Fibroblast of skin of left biceps (primary cell): ENCODE results near the gene BTBD3.
A peak's percentile ranks its signal among the peaks of the same experiment; 100 is the strongest.

Experiments used
- DNase-seq, 2 experiments: peaks; one replicate each; pipeline ENCODE4 v3.0.0-alpha.2; 2013; ENCODE audit warnings: low read depth in 2 of 2

The BTBD3 gene

DNA sequence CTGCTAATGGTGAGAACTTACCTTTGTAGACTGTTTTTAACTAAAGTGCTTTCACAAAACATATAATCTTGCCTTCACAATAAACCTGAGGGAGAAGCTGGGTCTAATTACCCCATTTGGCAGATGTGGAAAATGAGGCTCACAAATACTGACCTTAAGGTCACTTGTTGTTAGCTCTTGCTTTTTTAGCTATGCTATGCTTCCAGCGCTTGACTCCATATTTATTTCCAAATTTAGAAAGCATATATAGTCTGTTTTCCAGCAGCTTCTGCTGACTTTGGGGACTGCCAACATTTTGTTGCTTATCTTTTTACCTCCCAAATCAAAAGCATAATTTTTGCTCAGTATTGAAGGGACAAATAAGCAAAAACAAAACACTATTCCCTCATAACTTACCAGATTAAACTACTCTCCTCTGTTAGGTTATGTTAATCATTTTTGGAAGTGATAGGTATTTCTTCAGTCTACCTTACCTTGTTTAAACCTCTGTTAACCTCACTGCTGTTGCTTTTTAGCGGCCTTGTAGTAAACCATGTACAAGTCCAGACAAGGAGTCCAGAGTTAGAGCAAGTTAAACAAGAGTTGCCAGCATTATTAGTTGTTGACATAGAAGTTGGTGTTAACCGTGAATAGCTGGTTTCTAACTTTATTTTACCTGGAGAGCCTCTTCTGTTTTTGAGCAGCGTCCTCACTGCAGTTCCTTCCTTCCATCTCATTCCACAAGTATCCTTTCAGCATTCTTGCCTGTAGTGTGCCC is 4.9 kb upstream of the BTBD3 start:
- DNase-seq, result no peak

DNA sequence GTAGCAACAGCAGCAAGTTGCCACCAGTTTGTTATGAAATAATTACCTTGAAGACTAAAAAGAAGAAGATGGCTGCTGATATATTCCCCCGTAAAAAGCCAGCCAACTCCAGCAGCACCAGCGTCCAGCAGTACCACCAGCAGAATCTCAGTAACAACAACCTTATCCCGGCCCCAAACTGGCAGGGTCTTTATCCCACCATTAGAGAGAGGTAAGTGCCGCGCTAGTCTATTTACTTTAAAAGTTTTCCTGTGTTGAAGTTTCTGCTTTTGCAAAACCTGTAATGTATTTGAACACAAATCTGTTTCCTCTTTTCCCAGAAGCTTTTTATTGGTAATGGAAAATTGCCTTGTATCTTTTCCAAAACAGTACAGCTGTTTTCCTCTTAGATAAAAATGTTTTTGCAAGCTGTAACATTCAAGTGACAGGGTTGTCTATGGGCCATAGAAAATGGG is 725 bp downstream of the BTBD3 start:
- no peak for DNase-seq

DNA sequence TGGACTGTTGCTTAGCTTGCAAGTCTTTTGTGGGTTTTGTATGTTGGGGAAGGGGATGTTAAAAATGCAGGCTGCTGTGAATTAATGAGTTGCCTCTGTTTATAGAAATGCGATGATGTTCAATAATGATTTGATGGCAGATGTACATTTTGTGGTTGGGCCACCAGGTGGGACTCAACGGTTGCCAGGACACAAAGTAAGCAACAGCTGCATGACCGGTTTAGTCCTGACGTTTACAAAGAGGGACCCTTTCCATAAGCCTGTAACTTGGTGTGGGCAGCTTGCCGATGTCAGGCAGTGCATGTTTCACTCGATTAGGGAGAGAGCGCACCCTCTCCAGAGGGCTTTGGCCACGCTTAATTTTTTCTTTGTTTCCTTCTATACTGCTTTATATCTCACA is 1.3 kb downstream of the BTBD3 start:
- no peak for DNase-seq

DNA sequence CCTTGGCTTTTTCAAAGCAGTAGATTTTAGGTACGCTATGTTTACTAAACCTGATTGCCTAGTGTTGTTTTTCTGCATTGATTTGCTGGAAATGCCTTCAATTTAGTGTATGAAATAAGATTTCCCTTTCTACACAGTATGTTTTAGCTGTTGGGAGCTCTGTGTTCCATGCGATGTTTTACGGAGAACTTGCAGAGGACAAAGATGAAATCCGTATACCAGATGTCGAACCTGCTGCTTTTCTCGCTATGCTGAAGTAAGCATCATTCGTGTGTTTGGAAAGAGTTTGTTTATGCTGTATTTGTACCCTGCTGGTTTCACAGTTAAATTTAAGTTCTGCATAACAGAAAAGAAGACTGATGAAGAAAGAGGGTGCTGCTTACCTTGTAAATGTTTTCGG is 1.9 kb downstream of the BTBD3 start:
- no peak for DNase-seq

- DNase-seq, result no peak
Observed at GRCh38 chr20:11920083-11920482, 2.4 kb downstream of the BTBD3 start.

DNA sequence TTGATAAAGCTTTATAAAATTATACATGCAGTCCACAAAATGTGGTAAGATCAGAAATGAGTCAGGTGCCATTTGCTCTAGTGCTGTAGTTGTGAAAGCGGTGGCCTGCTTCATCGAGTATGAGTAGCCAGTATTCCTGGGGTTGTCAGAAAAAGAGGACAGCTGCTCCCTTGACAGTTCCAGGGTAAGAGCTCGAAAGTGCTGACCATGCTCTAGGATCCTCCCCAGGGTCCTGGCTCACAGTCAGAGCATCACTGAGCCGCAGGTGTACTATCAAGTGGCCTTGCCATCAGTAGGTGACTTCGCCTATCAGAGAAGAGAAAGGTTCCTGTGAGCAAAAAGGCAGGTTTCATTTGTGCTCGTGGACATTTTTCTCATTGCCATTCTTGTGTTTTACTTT is 3.6 kb downstream of the BTBD3 start:
- DNase-seq, result no peak

GRCh38 chr20:11922561-11922960 is 4.9 kb downstream of the BTBD3 start:
- DNase-seq, result no peak

GRCh38 chr20:11924923-11925322 is 7.2 kb downstream of the BTBD3 start:
- DNase-seq, result no peak

GRCh38 chr20:11926292-11926998 is 8.8 kb downstream of the BTBD3 start:
- DNase-seq, result no peak

GRCh38 chr20:11929947-11930346 is 12.3 kb downstream of the BTBD3 start:
- no peak for DNase-seq

DNA sequence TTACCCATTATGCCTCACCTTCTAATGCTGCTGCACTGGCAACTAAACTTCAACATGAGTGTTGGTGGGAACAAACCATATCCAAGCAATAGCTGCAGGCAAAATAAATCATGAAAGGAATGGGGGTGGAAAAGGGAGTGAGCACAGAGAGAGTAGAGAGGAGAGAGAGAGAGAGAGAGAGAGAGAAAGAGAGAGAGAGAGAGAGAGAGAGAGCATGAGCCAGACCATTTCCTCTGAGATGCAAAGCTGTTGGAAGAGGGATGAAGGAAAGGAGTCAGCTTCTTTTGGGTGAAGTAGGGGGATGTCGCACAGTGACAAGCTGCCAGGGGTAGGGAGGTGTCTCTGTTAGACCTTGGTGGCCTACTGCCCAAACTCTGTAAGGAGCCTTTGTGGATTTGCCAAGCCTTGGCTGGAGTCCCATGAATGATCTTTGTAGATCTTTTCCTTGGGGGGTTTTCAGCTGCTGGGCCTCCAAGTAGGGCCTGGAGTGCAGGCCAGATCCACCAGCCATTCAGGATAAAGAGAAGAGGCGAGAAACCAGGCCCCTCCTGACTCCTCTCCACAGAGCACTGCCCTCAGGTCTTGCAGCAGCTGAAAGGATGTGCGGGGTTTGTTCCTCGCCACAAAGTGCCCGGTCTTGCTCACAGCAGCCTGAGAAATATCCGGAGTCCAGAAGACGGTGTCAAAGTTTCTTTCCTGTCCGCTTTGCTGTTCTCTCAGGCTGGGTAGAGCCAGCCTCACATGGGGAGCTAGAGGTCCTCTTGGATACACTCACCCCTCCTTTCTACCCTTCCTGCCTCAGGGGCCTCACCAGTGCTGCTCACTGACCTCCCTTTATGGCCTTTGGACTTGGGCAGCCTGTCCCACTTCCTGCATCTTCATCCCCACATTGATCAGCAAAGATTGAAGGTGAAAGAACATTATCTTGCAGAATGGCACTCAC is 17.8 kb downstream of the BTBD3 start:
- DNase-seq, result no peak

- no peak for DNase-seq
Observed at GRCh38 chr20:11936157-11936556, 18.5 kb downstream of the BTBD3 start.

DNA sequence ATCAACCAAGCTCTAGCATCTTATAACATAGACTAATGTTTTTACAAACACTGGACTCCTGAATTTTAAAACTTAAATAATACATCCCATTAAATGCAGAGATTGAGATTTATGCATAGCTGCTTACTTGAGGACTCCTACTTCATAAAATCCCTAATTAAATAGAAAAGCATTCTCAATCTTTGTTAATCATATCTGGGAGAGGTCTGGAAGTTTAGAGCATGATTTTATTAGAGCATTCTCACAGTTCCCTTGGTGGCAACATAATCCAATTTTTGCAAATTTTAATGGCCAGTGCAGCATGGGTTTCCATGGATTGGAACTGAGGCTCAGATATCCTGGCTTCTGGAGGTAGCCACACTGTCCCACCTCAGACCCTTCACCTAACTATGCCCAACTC is 19.5 kb downstream of the BTBD3 start:
- DNase-seq, result no peak

DNA sequence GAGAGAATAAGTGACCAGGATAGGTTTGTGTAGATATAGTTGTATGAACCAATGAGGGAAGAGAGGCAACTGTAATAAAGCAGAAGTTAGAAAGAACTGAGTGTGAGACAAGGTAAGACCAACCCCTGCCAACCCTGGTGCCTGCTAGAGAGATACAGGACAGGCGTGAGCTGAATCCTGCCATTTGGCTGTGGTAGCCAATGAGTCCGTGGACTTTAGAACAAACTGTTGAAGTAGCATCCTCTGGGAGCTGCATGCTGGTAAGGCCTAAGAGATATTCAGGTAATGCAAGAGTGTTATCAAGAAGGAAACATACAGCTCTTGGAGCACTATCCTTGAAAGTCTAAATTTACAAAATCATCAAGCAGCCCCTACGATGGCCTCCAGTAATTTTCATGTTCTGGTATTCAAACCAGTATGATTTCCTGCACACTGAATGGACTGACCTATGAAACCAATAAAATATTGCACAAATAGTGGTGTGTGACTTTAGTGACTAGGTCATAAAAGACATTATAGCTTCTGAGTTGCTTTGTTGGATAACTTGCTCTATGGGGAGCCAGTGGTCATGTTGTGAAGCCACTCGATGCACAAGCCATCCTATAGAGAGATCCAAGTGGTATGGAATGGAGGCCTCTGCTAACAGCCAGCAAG is 24.0 kb downstream of the BTBD3 start:
- DNase-seq, result no peak

- no peak for DNase-seq
Observed at GRCh38 chr20:11943778-11944177, 26.1 kb downstream of the BTBD3 start.

DNA sequence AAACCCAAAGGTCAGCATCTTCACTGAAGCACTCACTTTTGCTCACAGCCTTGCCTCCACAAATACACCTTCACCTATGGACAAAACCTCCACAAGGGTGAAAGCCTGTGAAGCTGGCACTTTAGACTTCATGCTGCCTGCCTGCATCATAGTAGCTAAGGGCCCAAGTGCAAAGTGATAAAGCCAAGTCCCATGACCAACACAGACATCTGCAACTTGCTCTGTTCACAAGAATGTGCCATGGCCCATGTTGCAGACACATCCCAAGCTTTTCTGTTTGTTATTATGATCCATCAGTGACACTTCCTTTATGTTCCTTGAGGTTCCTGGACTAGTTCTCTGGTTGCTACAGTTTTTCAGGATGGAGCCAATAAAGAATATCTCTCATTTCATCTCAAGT is 31.1 kb downstream of the BTBD3 start:
- no peak for DNase-seq

DNA sequence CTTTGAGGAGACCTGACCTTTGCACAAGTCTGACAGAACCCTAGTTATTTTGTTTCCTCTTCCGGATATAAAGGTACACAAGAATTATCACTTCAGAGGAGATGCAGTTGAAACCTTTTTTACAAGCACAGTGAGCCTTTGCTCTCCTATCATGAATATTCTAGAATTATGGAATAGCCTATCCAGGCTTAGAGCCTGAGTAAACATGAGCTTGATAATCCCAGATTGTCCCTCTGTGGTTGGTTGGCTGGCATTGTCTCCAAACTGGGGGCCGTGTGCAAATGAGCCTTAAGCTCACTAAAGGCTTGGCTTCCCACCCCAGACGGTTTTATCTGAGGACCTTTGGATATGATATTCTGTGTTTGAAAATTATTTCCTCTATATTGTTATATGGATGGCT is 32.0 kb downstream of the BTBD3 start:
- no peak for DNase-seq

DNA sequence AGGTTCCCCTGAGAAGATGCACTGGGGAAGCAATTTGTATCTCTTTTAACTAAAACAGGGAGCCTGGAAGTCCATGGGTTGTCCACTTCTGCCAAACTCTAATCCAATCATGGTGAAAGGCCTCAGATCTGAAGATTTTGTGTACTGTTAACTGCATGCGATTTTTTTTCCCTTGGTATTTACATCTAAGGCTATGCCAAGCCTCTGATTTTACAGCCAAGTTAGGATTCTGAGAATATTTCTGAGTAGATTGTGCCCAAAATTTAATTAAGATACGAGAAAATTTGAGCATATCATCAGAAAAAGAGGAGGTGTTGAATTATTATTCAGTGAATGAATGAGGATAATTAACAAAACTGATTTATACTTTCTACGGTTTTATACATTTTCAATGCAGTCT is 34.0 kb downstream of the BTBD3 start:
- DNase-seq, result no peak

GRCh38 chr20:11952639-11953038 is 34.9 kb downstream of the BTBD3 start:
- DNase-seq, result peak in 1 of 2 experiments; percentile 8

GRCh38 chr20:11957911-11958310 is 40.2 kb downstream of the BTBD3 start:
- DNase-seq, result no peak

DNA sequence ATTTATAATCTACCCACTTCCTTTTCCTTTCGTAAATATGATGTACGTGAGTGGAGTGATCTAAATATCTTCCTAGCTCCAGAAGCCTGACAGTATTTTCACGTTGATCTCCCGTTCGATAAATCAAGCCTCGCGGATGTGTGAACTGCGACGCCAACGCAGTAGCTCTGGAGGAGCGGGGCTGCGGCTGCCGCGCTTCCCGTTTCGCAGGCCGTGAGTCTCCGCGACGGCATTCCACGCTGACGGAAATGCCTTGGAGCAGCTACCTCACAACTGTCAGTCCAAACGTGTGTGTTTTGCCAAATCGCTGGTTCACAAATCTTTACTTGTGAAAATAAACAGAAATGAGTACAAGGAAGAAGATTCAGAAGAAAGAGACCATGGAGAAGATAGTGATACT is 41.2 kb downstream of the BTBD3 start:
- DNase-seq, result no peak

- DNase-seq, result no peak
Observed at GRCh38 chr20:11965602-11966001, 47.9 kb downstream of the BTBD3 start.
